ENCODE measurements around the gene TRPV4.

The TRPV4 gene

GRCh38 chr12:109760930-109761921, 72.0 kb downstream of the TRPV4 start:
- no peak for DNase-seq

- DNase-seq, result no peak
Measured at GRCh38 chr12:109760031-109760929, 72.9 kb downstream of the TRPV4 start.

DNA sequence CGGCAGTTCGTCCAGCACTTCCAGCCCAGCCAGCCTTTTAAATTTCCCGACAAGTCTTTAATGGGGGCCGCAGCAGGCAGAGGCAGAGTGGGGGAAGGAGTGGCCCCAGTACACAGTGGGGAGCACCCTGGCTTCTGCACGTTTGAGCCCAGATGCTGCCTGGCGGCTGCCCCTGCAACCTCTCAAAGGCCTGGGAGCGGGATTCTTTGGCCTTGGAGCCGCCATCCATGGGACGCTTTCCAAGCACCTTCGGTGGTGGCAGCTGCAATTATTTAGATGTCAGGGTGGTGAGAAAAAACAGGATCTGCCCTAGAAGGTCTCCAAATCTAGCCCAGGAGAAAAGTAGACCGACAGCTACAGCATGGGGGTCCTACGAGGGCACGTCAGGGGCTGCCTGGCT, 73.6 kb downstream of the TRPV4 start:
- DNase-seq, result no peak

- no peak for DNase-seq
Measured at GRCh38 chr12:109758426-109759420, 74.5 kb downstream of the TRPV4 start.

- DNase-seq, result no peak
Measured at GRCh38 chr12:109757671-109758265, 75.4 kb downstream of the TRPV4 start.

GRCh38 chr12:109756457-109756856, 76.7 kb downstream of the TRPV4 start:
- no peak for DNase-seq

DNA sequence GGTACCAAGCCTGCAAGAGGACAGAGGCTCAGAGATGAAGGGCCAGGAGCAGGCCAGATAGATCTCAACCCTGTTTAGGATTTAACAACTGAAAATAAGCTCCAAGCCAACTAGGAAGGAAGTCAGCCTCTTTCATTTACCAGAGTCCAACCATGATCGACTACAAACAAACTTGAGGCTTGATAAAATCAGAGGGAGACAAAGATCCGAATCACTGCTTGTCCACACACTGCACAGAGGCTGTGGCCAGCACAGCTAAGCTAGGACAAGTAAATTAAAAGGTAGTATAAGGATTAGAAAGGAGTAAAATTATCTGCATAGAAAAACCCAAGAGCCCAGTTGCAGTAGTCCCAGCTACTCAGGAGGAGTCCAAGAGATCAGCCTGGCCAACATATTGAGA, 79.2 kb downstream of the TRPV4 start:
- DNase-seq, result no peak

GRCh38 chr12:109753054-109753401, 80.2 kb downstream of the TRPV4 start:
- no peak for DNase-seq

DNA sequence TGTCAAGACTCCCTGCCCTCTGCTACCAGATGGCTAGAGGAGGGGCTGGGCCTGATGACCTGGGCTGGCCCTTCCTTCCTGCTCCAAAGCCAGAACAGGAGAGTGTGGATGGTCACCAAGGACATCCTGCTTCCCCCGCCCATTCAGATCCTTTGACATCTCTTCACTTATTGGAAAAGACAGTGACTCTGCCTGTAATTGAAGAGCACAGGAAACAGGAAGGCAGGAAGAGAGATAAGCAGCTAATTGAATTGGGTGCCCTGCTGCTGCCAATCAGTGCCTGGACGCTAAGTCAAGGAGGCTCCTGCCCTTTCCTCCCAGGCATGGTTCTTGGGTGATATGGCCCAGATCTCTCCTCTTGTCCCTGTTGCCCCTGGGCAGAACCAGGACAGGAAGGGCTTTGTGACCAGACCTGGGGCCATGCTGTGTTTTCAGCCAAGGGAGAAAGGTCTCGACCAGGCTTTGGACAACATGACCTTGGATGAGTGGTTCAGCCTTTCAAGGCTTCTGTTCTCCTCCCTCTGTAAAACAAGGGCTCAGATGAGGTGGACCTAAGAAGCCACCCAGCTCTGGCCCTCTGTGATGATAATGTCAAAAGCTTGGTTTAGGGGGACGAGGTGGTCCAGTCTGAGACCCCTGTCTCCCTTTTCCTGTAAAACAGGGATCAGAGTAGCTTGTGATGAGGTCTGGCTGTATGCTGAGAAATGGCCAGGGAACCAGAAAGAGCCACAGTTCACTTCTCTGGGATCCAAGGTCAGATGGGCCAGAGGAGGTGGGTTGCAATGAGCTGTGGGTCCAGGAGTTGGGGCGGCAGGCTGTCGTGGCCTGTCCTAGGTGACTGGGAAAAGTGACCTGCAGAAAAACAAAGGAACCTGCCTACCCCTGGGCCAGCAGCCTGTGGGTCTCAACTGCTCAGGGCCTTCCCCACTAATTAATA, 80.8 kb downstream of the TRPV4 start:
- DNase-seq, result no peak

GRCh38 chr12:109744986-109745942, 87.9 kb downstream of the TRPV4 start:
- peak in 1 of 2 donors; percentile 9 for DNase-seq

DNA sequence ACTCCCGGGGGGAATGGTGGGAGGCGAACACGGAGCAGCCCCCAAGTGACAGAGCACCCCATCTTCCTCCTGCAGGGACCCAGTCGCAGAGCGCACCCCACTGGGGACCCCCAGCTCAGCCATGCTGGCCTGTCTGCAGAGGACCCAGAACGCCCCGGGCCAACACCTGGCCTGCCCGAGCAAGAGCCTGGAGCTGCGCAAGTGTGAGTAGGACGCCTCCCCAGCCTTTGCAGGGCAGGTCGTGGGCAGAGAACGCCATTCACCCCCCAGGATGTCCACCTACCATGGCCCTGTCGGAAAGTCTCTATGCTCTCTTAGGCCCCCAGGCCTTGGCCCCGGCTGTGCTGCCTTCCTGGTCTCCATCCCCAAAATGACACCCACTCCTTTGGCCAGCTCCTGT, 89.2 kb downstream of the TRPV4 start:
- DNase-seq, result no peak

- DNase-seq, result peak in 1 of 2 donors; percentile 10
Measured at GRCh38 chr12:109743076-109743910, 89.9 kb downstream of the TRPV4 start.

DNA sequence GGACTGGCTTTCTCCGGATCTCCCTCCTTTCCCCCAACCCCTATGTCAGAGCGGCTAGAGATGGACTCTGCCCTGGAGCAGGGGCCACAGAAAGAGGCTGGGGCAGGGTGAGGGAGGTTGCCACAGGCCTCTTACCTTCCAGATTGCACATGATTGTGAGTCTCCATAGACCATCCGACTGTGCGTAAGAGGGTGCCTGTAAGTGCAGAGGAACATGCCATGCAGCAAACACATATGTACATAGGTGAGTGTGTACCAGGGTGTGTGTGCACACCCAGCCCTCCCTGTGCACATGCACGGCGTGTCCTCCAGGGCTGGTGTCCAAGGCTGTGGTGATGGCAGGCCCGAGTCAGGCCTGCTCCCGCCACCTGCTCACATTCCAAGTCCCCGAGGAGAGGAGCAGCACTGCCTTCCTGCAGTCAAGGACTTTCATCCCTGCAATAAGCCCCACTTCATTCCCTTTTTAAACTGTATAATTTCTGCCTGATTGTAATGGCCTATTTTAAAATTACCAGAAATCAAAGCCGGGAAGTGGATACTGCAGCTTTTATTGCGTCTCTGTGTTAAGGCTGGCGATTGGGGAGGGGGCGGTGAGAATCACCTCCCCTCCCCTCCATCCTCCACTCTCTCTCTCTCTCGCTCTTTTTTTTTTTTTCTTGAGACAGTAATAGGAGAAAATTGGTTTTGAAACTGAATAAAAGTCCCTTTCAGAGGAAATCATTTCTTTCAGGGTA, 91.1 kb downstream of the TRPV4 start:
- no peak for DNase-seq

- DNase-seq, result peak in 1 of 2 donors; percentile 10
Measured at GRCh38 chr12:109741286-109741969, 91.8 kb downstream of the TRPV4 start.

GRCh38 chr12:109740694-109741245, 92.4 kb downstream of the TRPV4 start:
- peak in 1 of 2 donors; percentile 8 for DNase-seq

DNA sequence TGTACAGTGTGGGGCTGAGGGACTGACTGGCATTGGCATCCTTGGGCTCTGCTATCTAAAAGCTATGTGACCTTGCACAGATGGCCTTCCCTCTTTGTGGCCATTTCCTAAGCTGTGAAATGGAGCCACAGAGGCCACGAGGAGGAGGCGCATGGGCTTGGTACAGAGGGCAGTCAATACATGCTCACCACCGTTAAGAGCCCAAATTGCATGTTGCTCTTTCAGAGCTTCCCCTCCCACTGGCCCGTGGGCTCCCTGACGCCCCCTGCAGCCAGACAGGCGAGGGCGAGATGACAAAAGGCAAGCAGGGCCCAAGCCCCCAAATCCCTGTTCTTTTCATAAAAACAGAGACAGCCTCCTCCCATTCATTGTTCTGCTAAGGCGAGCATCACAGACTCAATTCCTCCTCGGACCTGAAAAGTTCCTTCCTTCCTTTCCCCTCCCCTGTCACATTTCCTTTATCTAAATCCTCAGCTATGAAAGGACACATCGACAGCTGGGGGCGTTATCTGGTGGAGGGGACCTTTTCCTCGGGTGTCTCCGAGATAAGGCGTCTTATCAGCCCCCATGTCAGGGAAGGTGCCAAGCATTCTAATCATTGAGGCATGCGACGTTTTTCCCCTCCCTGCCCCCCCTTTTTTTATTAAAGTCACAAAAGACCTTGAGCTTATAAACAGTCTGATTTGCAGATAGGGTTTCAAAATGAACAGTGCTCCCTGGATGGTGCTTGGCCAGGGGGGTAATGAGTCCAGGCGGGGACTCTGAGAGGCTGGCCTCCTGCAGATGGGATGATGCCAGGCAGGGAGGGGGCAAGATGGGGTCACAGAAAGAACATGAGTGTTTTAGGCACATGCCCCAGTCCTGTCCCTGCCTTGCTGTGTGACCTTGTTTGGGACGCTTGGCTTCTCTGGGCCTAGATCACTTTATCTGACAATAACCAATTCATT, 93.2 kb downstream of the TRPV4 start:
- DNase-seq, result peak in 1 of 2 donors; percentile 6

Measured in CD4-positive, alpha-beta T cell treated with Interleukin-4 for 1 hour (primary cell).